ENCODE results near the gene SLC22A23.

The SLC22A23 gene

DNA sequence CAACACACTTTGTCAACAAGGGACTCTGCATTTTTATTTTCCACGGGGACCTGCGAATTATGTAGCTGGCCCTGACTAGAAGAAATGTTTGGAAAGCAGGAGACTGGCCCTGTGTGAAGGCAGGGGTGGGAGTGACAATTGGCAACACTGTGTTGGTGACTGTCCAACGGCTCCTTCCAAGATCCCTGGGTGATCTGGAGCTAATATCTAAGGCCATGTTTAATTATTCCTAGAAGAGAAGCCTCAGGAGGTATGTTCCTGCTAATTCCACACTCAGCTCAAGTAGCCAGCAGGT, 13.7 kb downstream of the SLC22A23 start:
- no peak for DNase-seq (ENCODE audit: low read depth, low spot score)
- Histone ChIP-seq H3K9ac (ENCODE audit: insufficient read length, low read depth) (no peak overlapping the region), H3K4me3 (ENCODE audit: insufficient read length, low read depth) (no peak overlapping the region), H3K4me1 (ENCODE audit: insufficient read depth, insufficient read length) (peaks cover 6% of the 10 kb centered on the region), H3K27me3 (ENCODE audit: insufficient read depth, insufficient read length) (no peaks in the 10 kb centered on the region), H3K9me3 (ENCODE audit: insufficient read depth, low read length) (no peaks in the 10 kb centered on the region), H3K36me3 (ENCODE audit: insufficient read depth, insufficient read length, low read length) (no peaks in the 10 kb centered on the region)
- no peak for TF ChIP-seq SUZ12 (IDR thresholded peaks at IDR 0.05; ENCODE audit: extremely low read depth, insufficient read depth, insufficient read length)
- no peak for TF ChIP-seq YY1 (IDR thresholded peaks at IDR 0.05; ENCODE audit: insufficient read depth, insufficient read length)
- TF ChIP-seq ZNF274 (IDR thresholded peaks at IDR 0.05; ENCODE audit: low read depth, low read length), result no peak

DNA sequence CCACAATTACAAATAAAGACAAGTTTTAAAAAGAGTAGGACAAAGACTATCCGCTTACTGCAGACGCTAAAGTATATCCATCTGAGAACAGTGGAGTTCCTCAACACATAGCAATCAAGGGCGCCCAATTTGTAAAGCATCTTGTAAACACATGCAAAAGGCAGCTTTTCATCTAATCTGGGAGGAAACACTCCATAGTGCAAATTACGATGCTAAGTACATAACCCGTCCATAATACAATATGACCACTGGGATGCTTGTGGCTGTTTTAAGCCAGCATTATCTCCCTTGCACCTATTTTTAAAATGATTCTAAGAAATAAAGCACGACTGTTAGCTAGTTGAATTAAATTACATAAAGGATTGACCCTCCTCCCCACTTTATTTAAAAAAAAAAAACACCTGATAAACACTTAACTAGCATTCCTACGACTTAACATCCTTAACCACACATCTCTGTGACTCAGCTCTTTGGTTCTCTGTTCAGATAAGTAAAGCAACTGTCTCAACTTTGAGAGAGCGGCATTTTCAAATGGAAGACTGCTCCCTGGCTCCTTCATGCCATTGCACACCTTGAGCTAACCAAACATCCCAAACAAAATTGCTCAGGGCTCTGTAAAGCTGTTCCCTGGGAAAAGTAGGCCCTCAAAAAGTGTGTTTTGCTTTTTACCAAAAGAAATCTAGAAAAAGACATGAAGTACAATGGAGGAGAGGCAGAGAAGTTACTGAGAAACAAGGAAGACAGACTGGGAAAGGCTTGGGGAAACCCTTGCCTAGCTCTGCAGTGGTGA, 14.2 kb downstream of the SLC22A23 start:
- H3K36me3 ChIP-seq (ENCODE audit: insufficient read depth, insufficient read length, low read length), result no peaks in the 10 kb centered on the region
- no peak overlapping the region for H3K9ac ChIP-seq (ENCODE audit: insufficient read length, low read depth)

DNA sequence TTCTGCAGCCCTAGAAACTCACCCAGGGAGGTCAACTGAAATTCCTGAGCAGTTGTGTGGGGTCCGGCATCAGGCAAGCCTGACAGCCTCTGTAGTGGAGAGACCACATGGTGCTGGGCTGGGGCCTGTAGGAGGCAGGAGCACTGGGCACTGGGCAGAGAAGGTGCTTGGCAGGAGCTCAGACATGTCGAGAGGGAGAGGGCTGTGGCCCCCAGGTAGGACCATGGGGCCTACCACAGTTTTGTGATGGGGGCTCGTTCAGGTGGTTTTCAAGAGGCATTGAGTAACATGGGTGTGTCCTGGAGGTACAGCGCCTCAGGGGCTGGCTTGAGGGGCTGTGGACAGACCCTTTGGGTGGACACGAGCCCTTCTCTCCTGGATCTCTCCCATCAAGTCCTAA, 15.9 kb downstream of the SLC22A23 start:
- no peak for TF ChIP-seq ZNF274 (IDR thresholded peaks at IDR 0.05; ENCODE audit: low read depth, low read length)
- DNase-seq (ENCODE audit: low read depth, low spot score), result no peak
- no peaks in the 10 kb centered on the region for H3K36me3 ChIP-seq (ENCODE audit: insufficient read depth, insufficient read length, low read length)
- no peaks in the 10 kb centered on the region for H3K9me3 ChIP-seq (ENCODE audit: insufficient read depth, low read length)
- no peak overlapping the region for H3K9ac ChIP-seq (ENCODE audit: insufficient read length, low read depth)
- H3K4me3 ChIP-seq (ENCODE audit: insufficient read length, low read depth), result no peak overlapping the region
- no peaks in the 10 kb centered on the region for H3K27me3 ChIP-seq (ENCODE audit: insufficient read depth, insufficient read length)
- H3K4me1 ChIP-seq (ENCODE audit: insufficient read depth, insufficient read length), result peaks cover 6% of the 10 kb centered on the region

More for the DNA sequence above, 14.2 kb downstream of the SLC22A23 start:
- Histone ChIP-seq H3K9me3 (ENCODE audit: insufficient read depth, low read length) (no peaks in the 10 kb centered on the region), H3K4me3 (ENCODE audit: insufficient read length, low read depth) (no peak overlapping the region), H3K4me1 (ENCODE audit: insufficient read depth, insufficient read length) (peaks cover 6% of the 10 kb centered on the region), H3K27me3 (ENCODE audit: insufficient read depth, insufficient read length) (no peaks in the 10 kb centered on the region)
- no peak for DNase-seq (ENCODE audit: low read depth, low spot score)
- TF ChIP-seq YY1 (IDR thresholded peaks at IDR 0.05; ENCODE audit: insufficient read depth, insufficient read length) (no peak), ZNF274 (IDR thresholded peaks at IDR 0.05; ENCODE audit: low read depth, low read length) (no peak), SUZ12 (IDR thresholded peaks at IDR 0.05; ENCODE audit: extremely low read depth, insufficient read depth, insufficient read length) (no peak)

DNA sequence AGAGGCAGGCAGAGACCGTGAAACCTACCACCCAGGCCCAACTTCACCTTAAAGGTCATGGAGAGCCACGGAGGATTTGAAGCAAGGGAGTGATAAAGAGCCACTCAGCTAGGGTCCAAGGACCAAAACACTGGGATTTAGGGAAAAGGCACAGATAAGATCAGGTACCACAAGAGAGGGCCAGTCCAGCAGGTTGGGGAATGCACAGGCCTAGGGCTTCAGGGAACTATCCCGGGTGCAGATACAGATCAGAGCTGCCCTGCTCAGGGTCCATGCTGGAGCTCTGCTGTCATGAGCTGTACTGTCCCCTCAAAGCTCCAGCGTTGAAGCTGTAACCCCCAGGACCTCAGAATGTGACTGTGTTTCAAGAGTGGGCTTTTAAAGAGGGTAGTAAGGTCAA, 16.9 kb downstream of the SLC22A23 start:
- Histone ChIP-seq H3K9ac (ENCODE audit: insufficient read length, low read depth) (no peak overlapping the region), H3K36me3 (ENCODE audit: insufficient read depth, insufficient read length, low read length) (no peaks in the 10 kb centered on the region), H3K27me3 (ENCODE audit: insufficient read depth, insufficient read length) (no peaks in the 10 kb centered on the region), H3K4me3 (ENCODE audit: insufficient read length, low read depth) (no peak overlapping the region), H3K4me1 (ENCODE audit: insufficient read depth, insufficient read length) (peaks cover 6% of the 10 kb centered on the region), H3K9me3 (ENCODE audit: insufficient read depth, low read length) (no peaks in the 10 kb centered on the region)
- no peak for DNase-seq (ENCODE audit: low read depth, low spot score)
- TF ChIP-seq ZNF274 (IDR thresholded peaks at IDR 0.05; ENCODE audit: low read depth, low read length) (no peak), SUZ12 (IDR thresholded peaks at IDR 0.05; ENCODE audit: extremely low read depth, insufficient read depth, insufficient read length) (no peak), YY1 (IDR thresholded peaks at IDR 0.05; ENCODE audit: insufficient read depth, insufficient read length) (no peak)

DNA sequence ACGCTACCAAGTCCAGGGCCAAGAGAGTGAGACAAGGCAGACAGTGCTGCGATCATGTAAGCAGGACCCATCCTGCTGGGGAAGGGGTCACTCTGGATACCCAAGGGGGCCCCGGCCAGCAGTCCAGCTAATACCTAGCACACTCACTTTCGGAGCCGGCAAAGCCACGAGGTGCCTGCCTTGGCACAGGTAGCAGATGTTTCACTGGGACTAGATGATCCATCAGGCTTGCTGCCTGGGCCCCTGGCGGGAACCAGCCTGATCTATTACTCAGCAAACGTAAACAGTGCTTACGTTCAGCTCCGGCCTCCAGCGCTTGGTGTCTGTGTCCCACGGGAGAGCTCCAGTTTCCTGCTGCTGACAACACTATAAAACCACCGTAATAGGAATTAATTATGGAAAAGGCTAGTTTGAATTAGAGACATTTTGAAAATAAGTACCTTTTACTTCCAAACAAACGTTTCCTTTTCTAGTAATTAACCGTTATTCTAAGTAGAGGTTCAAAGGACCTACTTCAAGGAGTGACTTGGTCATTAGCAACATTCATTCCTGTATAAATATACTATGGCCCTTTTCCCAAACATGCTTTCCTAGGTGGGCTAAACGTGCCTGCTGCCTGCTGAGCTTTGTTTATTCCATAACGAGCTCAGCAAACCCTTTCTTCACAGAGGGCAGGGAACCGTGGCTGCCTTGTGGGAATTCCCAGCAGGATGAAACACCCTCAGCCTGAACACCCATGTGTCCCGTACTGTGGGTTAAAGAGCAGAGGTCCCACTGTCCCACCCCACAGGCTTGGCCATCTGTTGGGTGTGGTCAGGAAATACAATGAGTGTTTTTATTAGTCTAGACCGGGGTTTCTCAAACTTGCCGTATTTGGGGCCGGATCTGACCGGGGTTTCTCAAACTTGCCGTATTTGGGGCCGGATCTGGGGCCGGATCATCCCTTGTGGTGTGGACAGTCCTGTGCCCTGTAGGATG, 18.4 kb downstream of the SLC22A23 start:
- Histone ChIP-seq H3K27me3 (ENCODE audit: insufficient read depth, insufficient read length) (no peaks in the 10 kb centered on the region), H3K4me1 (ENCODE audit: insufficient read depth, insufficient read length) (peaks cover 2% of the 10 kb centered on the region), H3K36me3 (ENCODE audit: insufficient read depth, insufficient read length, low read length) (no peaks in the 10 kb centered on the region), H3K4me3 (ENCODE audit: insufficient read length, low read depth) (no peak overlapping the region), H3K9ac (ENCODE audit: insufficient read length, low read depth) (no peak overlapping the region), H3K9me3 (ENCODE audit: insufficient read depth, low read length) (no peaks in the 10 kb centered on the region)
- no peak for DNase-seq (ENCODE audit: low read depth, low spot score)
- TF ChIP-seq YY1 (IDR thresholded peaks at IDR 0.05; ENCODE audit: insufficient read depth, insufficient read length) (no peak), SUZ12 (IDR thresholded peaks at IDR 0.05; ENCODE audit: extremely low read depth, insufficient read depth, insufficient read length) (no peak), ZNF274 (IDR thresholded peaks at IDR 0.05; ENCODE audit: low read depth, low read length) (no peak)

DNA sequence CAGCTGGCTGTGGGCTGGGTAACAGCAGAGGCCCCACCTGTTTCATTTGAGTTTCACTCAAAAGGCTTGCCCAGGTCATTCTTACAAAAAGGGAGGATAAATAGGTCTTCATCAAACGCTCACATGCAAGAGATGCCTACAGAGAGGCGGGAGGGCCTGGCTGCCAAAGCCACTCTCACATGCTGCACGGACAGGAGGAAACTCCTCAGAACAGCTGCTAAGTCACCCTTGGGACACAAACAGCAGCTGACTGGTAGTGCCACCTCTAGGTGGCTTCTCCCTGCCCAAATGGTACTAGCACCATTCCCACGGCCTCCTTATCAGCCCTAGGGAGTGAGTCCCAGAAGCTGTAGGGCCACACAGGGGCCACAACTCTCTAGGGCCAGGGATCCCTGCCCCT, 23.8 kb downstream of the SLC22A23 start:
- H3K9me3 ChIP-seq (ENCODE audit: insufficient read depth, low read length), result no peaks in the 10 kb centered on the region
- TF ChIP-seq ZNF274 (IDR thresholded peaks at IDR 0.05; ENCODE audit: low read depth, low read length), result no peak
- no peak for TF ChIP-seq YY1 (IDR thresholded peaks at IDR 0.05; ENCODE audit: insufficient read depth, insufficient read length)
- TF ChIP-seq SUZ12 (IDR thresholded peaks at IDR 0.05; ENCODE audit: extremely low read depth, insufficient read depth, insufficient read length), result no peak
- no peaks in the 10 kb centered on the region for H3K36me3 ChIP-seq (ENCODE audit: insufficient read depth, insufficient read length, low read length)
- no peak for DNase-seq (ENCODE audit: low read depth, low spot score)
- no peaks in the 10 kb centered on the region for H3K4me1 ChIP-seq (ENCODE audit: insufficient read depth, insufficient read length)
- H3K4me3 ChIP-seq (ENCODE audit: insufficient read length, low read depth), result no peak overlapping the region
- H3K27me3 ChIP-seq (ENCODE audit: insufficient read depth, insufficient read length), result no peaks in the 10 kb centered on the region
- H3K9ac ChIP-seq (ENCODE audit: insufficient read length, low read depth), result no peak overlapping the region

DNA sequence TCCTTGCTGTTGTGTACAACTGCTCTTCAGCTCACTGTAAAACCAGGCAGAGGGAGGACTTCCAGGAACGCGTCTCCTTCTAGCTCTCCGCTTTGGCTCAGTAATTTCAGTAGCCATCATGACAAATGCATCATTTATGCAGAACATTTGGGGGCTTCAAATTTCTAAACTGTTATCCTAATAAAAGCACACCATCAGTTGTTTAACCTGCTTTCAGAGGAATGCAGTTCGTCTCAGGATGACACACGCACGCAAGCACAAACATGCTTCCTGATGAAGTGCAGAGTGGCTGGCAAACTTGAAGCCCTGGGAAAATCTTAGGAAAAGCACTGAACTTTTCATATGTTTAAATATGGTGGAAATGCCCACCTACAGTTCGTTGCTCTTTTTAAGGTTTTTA, 24.4 kb downstream of the SLC22A23 start:
- no peak for TF ChIP-seq YY1 (IDR thresholded peaks at IDR 0.05; ENCODE audit: insufficient read depth, insufficient read length)
- TF ChIP-seq SUZ12 (IDR thresholded peaks at IDR 0.05; ENCODE audit: extremely low read depth, insufficient read depth, insufficient read length), result no peak
- no peak for TF ChIP-seq ZNF274 (IDR thresholded peaks at IDR 0.05; ENCODE audit: low read depth, low read length)
- DNase-seq (ENCODE audit: low read depth, low spot score), result no peak

More for the DNA sequence above, 24.4 kb downstream of the SLC22A23 start:
- Histone ChIP-seq H3K4me3 (ENCODE audit: insufficient read length, low read depth) (no peak overlapping the region), H3K9ac (ENCODE audit: insufficient read length, low read depth) (no peak overlapping the region), H3K9me3 (ENCODE audit: insufficient read depth, low read length) (no peaks in the 10 kb centered on the region), H3K27me3 (ENCODE audit: insufficient read depth, insufficient read length) (no peaks in the 10 kb centered on the region), H3K36me3 (ENCODE audit: insufficient read depth, insufficient read length, low read length) (peaks cover 2% of the 10 kb centered on the region), H3K4me1 (ENCODE audit: insufficient read depth, insufficient read length) (no peaks in the 10 kb centered on the region)
